Subcutaneous adipose tissue (tissue), 4 donors: ENCODE measurements around the gene ITPK1. TPM values are rescaled to one million over a fixed set of nuclear protein-coding genes. Genes with fewer than 3 reads are reported as not detected.

Source experiments
- CTCF ChIP-seq: fragments of 450-650 bp; IDR thresholded peaks from one replicate; pipeline ENCODE4 v1.5.1; 2016; ENCODE audit warnings: low read depth, mild to moderate bottlenecking, control low read depth, antibody characterized with exemption, moderate library complexity
- total RNA-seq, 4 donors: library from RNA; depleted of rRNA; stranded (reverse); fragments of >200 nt; gene quantifications; one replicate each; pipeline ENCODE4 v1.1.0, GENCODE V29; 2016

ITPK1 gene
- total RNA-seq, 4 donors from 2014 or later = 53.4 to 109 (median 60.3) TPM

GRCh38 chr14:93046705-93047050 is 69.0 kb downstream of the ITPK1 start:
- no peak for TF ChIP-seq CTCF

- TF ChIP-seq CTCF = no peak
These were observed 69.6 kb downstream of the ITPK1 start for GRCh38 chr14:93045965-93046704.

GRCh38 chr14:93045211-93045674 is 70.5 kb downstream of the ITPK1 start:
- TF ChIP-seq CTCF = no peak

GRCh38 chr14:93044556-93044955 is 71.2 kb downstream of the ITPK1 start:
- TF ChIP-seq CTCF = no peak

GRCh38 chr14:93044121-93044520 is 71.6 kb downstream of the ITPK1 start:
- TF ChIP-seq CTCF = no peak

- TF ChIP-seq CTCF = no peak
These were observed 72.5 kb downstream of the ITPK1 start for GRCh38 chr14:93042968-93043940.

GRCh38 chr14:93041830-93042229 is 73.9 kb downstream of the ITPK1 start:
- TF ChIP-seq CTCF = no peak
